IMR-90 (cell line): ENCODE results near the gene CCND1. TPM values are rescaled to one million over a fixed set of nuclear protein-coding genes. Genes with fewer than 3 reads are reported as not detected.
A peak's percentile ranks its signal among the peaks of the same experiment; 100 is the strongest.

Experiments
- ATAC-seq: fragments of 200-7000 bp; cut with Tn5 transposase; 2 replicates; pipeline ENCODE4 v1.9.1; 2020; ENCODE audit warnings: low read depth, mild to moderate bottlenecking, moderate library complexity
- BruUV-seq: library from RNA; stranded (reverse); fragments of 400-500 nt; replicated peaks from 2 replicates; lab custom pipeline; 2021; lab: Mats Ljungman, UMichigan
- CTCF ChIA-PET: fragments of 300-600 bp; formaldehyde crosslinking; extraction: SDS; loops from one replicate; lab custom pipeline; 2021; ENCODE audit warnings: antibody characterized with exemption; lab: Yijun Ruan, JAX
- POLR2A ChIA-PET: fragments of 300-600 bp; sonication (Branson Sonifier 250); formaldehyde crosslinking; loops from one replicate; lab custom pipeline; 2022; ENCODE audit warnings: antibody characterized with exemption; ENCODE audit not compliant: unreplicated experiment; lab: Charles Lee
- DNase-seq: peaks from one replicate; pipeline ENCODE4 v3.0.0; 2013
- H2AFZ ChIP-seq: replicated peaks from 2 replicates; pipeline ENCODE3; 2013; ENCODE audit warnings: low read length, mild to moderate bottlenecking; ENCODE audit not compliant: poor library complexity
- H2AK5ac ChIP-seq: 2 replicates; pipeline ENCODE4 v1.6.1; 2013; ENCODE audit warnings: low read depth, low read length, inconsistent platforms
- H2AK9ac ChIP-seq: replicated peaks from 2 replicates; pipeline ENCODE3; 2013; ENCODE audit warnings: mild to moderate bottlenecking, low read depth, low read length, moderate library complexity; ENCODE audit not compliant: poor library complexity
- H2BK120ac ChIP-seq: 2 replicates; pipeline ENCODE4 v1.6.1; 2013; ENCODE audit warnings: low read depth, low read length, inconsistent platforms
- H2BK15ac ChIP-seq: 3 replicates; pipeline ENCODE4 v1.6.1; 2013; ENCODE audit warnings: low read depth, low read length, inconsistent platforms
- H2BK20ac ChIP-seq: 2 replicates; pipeline ENCODE4 v1.6.1; 2013; ENCODE audit warnings: low read depth, mild to moderate bottlenecking, inconsistent platforms, low read length, moderate library complexity
- H2BK5ac ChIP-seq: 2 replicates; pipeline ENCODE4 v1.6.1; 2013; ENCODE audit warnings: mild to moderate bottlenecking, low read depth, low read length, inconsistent platforms; ENCODE audit not compliant: poor library complexity, severe bottlenecking
- H3K14ac ChIP-seq: replicated peaks from 2 replicates; pipeline ENCODE4 v1.6.1; 2013; ENCODE audit warnings: low read depth, low read length, inconsistent platforms
- H3K18ac ChIP-seq: 2 replicates; pipeline ENCODE4 v1.6.1; 2013; ENCODE audit warnings: low read depth, low read length, control low read depth
- H3K23ac ChIP-seq: 2 replicates; pipeline ENCODE4 v1.6.1; 2013; ENCODE audit warnings: low read depth, low read length, inconsistent platforms
- H3K27ac ChIP-seq: 2 replicates; pipeline ENCODE4 v1.5.1; 2013; ENCODE audit warnings: mild to moderate bottlenecking, control low read depth, low read length; ENCODE audit not compliant: insufficient read depth
- H3K27me3 ChIP-seq: 2 replicates; pipeline ENCODE4 v1.6.1; 2013; ENCODE audit warnings: low read length; ENCODE audit not compliant: control insufficient read depth, insufficient read depth
- H3K36me3 ChIP-seq: 2 replicates; pipeline ENCODE4 v1.6.1; 2013; ENCODE audit warnings: low read length, mixed read lengths; ENCODE audit not compliant: control insufficient read depth, insufficient read depth
- H3K4ac ChIP-seq: 2 replicates; pipeline ENCODE4 v1.6.1; 2013; ENCODE audit warnings: low read depth, low read length, inconsistent platforms
- H3K4me1 ChIP-seq: 2 replicates; pipeline ENCODE4 v1.6.1; 2013; ENCODE audit warnings: low read length, mixed read lengths; ENCODE audit not compliant: control insufficient read depth, insufficient read depth
- H3K4me2 ChIP-seq: 2 replicates; pipeline ENCODE4 v1.6.1; 2013; ENCODE audit warnings: low read depth, mild to moderate bottlenecking, control low read depth, low read length, moderate library complexity
- H3K4me3 ChIP-seq: 2 replicates; pipeline ENCODE4 v1.5.1; 2013; ENCODE audit warnings: low read depth, mild to moderate bottlenecking, control low read depth, low read length, moderate library complexity; ENCODE audit not compliant: insufficient read depth
- H3K56ac ChIP-seq: 2 replicates; pipeline ENCODE4 v1.6.1; 2013; ENCODE audit warnings: low read length, inconsistent platforms; ENCODE audit not compliant: insufficient read depth; ENCODE audit errors: extremely low read depth
- H3K79me1 ChIP-seq, 2 experiments: 2 replicates each; pipeline ENCODE4 v1.6.1; 2013; ENCODE audit warnings: low read length in 2 of 2, inconsistent platforms in 1 of 2, low read depth in 1 of 2
- H3K9ac ChIP-seq: 2 replicates; pipeline ENCODE4 v1.6.1; 2013; ENCODE audit warnings: low read depth, low read length, control low read depth
- H3K9me1 ChIP-seq: 2 replicates; pipeline ENCODE4 v1.6.1; 2013; ENCODE audit warnings: low read length, inconsistent platforms; ENCODE audit not compliant: insufficient read depth
- H3K9me3 ChIP-seq: 2 replicates; pipeline ENCODE4 v1.6.1; 2013; ENCODE audit warnings: low read length; ENCODE audit not compliant: control insufficient read depth, insufficient read depth
- H4K20me1 ChIP-seq: 2 replicates; pipeline ENCODE4 v1.6.1; 2013; ENCODE audit warnings: low read length, inconsistent platforms; ENCODE audit not compliant: insufficient read depth
- H4K5ac ChIP-seq: 2 replicates; pipeline ENCODE4 v1.6.1; 2013; ENCODE audit warnings: mild to moderate bottlenecking, low read depth, low read length, control low read depth
- H4K8ac ChIP-seq, 2 experiments: 2 replicates each; pipeline ENCODE4 v1.6.1; 2013; ENCODE audit warnings: low read depth in 2 of 2, low read length in 2 of 2, control low read depth in 1 of 2, inconsistent platforms in 1 of 2
- H4K91ac ChIP-seq: 2 replicates; pipeline ENCODE4 v1.6.1; 2013; ENCODE audit warnings: low read depth, low read length, inconsistent platforms; ENCODE audit not compliant: insufficient read depth
- CEBPB ChIP-seq: IDR thresholded peaks from 2 replicates; pipeline ENCODE4 v1.6.1; 2012; ENCODE audit warnings: low read depth, low read length, improper control_type of control experiment
- CHD1 ChIP-seq: IDR thresholded peaks from 2 replicates; pipeline ENCODE4 v1.6.1; 2012; ENCODE audit warnings: low read depth, low read length, improper control_type of control experiment
- CTCF ChIP-seq: conservative IDR thresholded peaks from 2 replicates; pipeline ENCODE4 v1.5.1; 2012; ENCODE audit warnings: mild to moderate bottlenecking, low read depth, low read length, improper control_type of control experiment
- ELK1 ChIP-seq: fragments of 150-350 bp; IDR thresholded peaks from 2 replicates; pipeline ENCODE4 v1.6.1; 2016; ENCODE audit warnings: low read depth, mild to moderate bottlenecking, low read length, moderate library complexity, borderline replicate concordance
- MAFK ChIP-seq: IDR thresholded peaks from 2 replicates; pipeline ENCODE4 v1.6.1; 2012; ENCODE audit warnings: low read depth, low read length, improper control_type of control experiment
- NFE2L2 ChIP-seq: fragments of 150-350 bp; IDR thresholded peaks from 2 replicates; pipeline ENCODE4 v1.6.1; 2016; ENCODE audit warnings: low read depth, mild to moderate bottlenecking, low read length
- POLR2A ChIP-seq: IDR thresholded peaks from 2 replicates; pipeline ENCODE4 v1.6.1; 2012; ENCODE audit warnings: mild to moderate bottlenecking, low read depth, low read length
- RAD21 ChIP-seq: IDR thresholded peaks from 2 replicates; pipeline ENCODE4 v1.6.1; 2012; ENCODE audit warnings: low read length, improper control_type of control experiment
- RCOR1 ChIP-seq: IDR thresholded peaks from 2 replicates; pipeline ENCODE4 v1.6.1; 2012; ENCODE audit warnings: mild to moderate bottlenecking, low read length, improper control_type of control experiment; ENCODE audit not compliant: insufficient replicate concordance
- RFX5 ChIP-seq: IDR thresholded peaks from 2 replicates; pipeline ENCODE4 v1.8.0; 2012; ENCODE audit warnings: low read depth, mild to moderate bottlenecking, low read length, moderate library complexity
- SMC3 ChIP-seq: fragments of 150-350 bp; IDR thresholded peaks from 2 replicates; pipeline ENCODE4 v1.6.1; 2016; ENCODE audit warnings: low read depth, mild to moderate bottlenecking, antibody characterized with exemption, low read length, moderate library complexity
- USF2 ChIP-seq: fragments of 150-350 bp; IDR thresholded peaks from 2 replicates; pipeline ENCODE4 v1.6.1; 2017; ENCODE audit warnings: mild to moderate bottlenecking, antibody characterized with exemption, low read length, low read depth
- WGBS, 2 experiments: methylation state at CpG; one replicate each; pipeline versions ENCODE4 v1.1.5 to v1.1.7; 2013; ENCODE audit warnings: missing lambda C conversion rate in 2 of 2; ENCODE audit not compliant: insufficient read length in 1 of 2; ENCODE audit errors: extremely low coverage in 2 of 2; 5-methylcytosine and 5-hydroxymethylcytosine counted together
- dilution Hi-C: fragments of 300-500 bp; cut with HindIII; formaldehyde crosslinking; loops from one replicate; pipeline ENCODE4 v1.14.3; 2018; ENCODE audit warnings: low sequenced_read_pairs; ENCODE audit not compliant: unreplicated experiment
- in situ Hi-C: fragments of 300-500 bp; cut with MboI; formaldehyde crosslinking; loops from 3 replicates; pipeline ENCODE4 v1.14.3; 2019; ENCODE audit warnings: low sequenced_read_pairs, inconsistent platforms, mixed read lengths
- intact Hi-C: fragments of 100-400 bp; cut with micrococcal nuclease; formaldehyde crosslinking; loops from 2 replicates; pipeline ENCODE4 v1.10.0; 2022
- polyA plus RNA-seq, 3 experiments: library from polyadenylated mRNA; depleted of rRNA; stranded (reverse); fragments of >200 nt; gene quantifications; 2 replicates each; pipeline ENCODE4 v1.2.3, GENCODE V29; 2012; ENCODE audit warnings: low replicate concordance in 1 of 3
- total RNA-seq: library from RNA; depleted of rRNA; stranded (reverse); fragments of >200 nt; gene quantifications from 2 replicates; pipeline ENCODE4 v1.2.3, GENCODE V29; 2012

Gene CCND1
- total and polyA plus RNA-seq, 2 of the 4 experiments (the other 2 are of a cell fraction): 481 to 748 TPM

DNA sequence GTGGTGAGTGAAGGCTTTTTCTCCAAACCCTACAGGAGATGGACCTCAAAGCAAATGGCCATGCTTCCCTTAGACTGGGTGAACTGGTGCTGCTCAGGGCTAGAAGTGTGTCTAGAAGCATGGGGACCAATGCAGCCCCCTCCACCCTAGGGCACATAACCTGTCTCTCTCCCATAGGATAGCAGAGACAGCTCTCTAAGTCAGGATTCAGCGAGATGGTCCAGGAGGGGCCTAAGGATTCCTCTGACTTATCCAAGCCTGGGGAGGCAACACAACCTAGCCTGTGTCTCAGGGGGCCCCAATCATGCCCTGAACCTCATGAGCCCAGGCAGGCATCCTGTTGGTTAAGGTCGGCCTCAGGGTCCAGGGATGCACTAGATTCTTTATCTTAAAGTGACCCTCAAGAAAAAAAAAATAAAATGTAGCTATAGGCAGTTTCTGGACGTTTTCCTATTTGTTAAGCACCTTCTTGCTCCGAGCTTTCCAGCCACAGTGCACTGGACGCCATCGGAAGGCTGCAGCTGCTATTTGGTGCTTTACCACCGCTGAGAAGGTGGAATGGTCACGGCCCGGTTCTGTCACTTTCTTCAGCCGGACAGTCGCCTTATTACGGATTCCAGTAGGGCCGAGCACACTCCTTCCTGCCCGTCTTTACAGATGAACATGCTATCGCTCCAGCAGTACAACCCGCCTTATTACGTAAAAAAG is 5.0 kb upstream of the CCND1 start:
- no peaks in the 10 kb centered on the region for H3K9me3 ChIP-seq
- no peaks in the 10 kb centered on the region for H4K20me1 ChIP-seq
- H3K4me2 ChIP-seq: peak overlapping the region; percentile 47
- TF ChIP-seq SMC3 (no peak), RAD21 (no peak), USF2 (no peak), POLR2A (no peak), CEBPB (no peak), ELK1 (no peak), NFE2L2 (no peak), MAFK (no peak), RCOR1 (no peak), CHD1 (no peak), RFX5 (no peak), CTCF (no peak)
- peak overlapping the region; percentile 84 to 98 for H4K8ac ChIP-seq
- POLR2A ChIA-PET: interaction anchor here (0.5 kb wide), 1 partner anchor 339 kb away, joined by 3 read pairs; no protein-coding TSS in a partner anchor
- peak overlapping the region; percentile 58 for H3K18ac ChIP-seq
- peak overlapping the region; percentile 92 for H3K56ac ChIP-seq
- 3% methylated on average over 13 of the region's 17 CpGs; no CpG with 5 or more reads in 1 of the 2 experiments for WGBS, 2 experiments
- CTCF ChIA-PET: no interaction called here
- peaks cover 5% of the 10 kb centered on the region for H3K4me1 ChIP-seq
- peak overlapping the region; percentile 94 for H2AK9ac ChIP-seq
- H4K5ac ChIP-seq: peak overlapping the region; percentile 61
- no peak for DNase-seq
- peak overlapping the region; percentile 75 for H2BK5ac ChIP-seq
- H3K79me1 ChIP-seq: peaks cover 0 to 31% of the 10 kb centered on the region in 2 experiments; a peak in 2 of 4 replicates
- H3K4ac ChIP-seq: peak overlapping the region; percentile 97
- dilution Hi-C loops (no loop called here), intact Hi-C loops (no loop called here), in situ Hi-C loops (loop anchor here (10.0 kb wide), 1 partner anchor 191 kb away; no protein-coding TSS in a partner anchor)
- peak overlapping the region; percentile 98 for H3K14ac ChIP-seq
- H4K91ac ChIP-seq: peak overlapping the region; percentile 89
- H3K27me3 ChIP-seq: no peaks in the 10 kb centered on the region
- H2AFZ ChIP-seq: peak overlapping the region; percentile 97
- peak overlapping the region; percentile 56 for H3K27ac ChIP-seq
- H2BK15ac ChIP-seq: peak overlapping the region; percentile 95; the same call in 2 of the 3 replicates
- peak overlapping the region; percentile 43; the same call in 1 of the 2 replicates for H3K9ac ChIP-seq
- ATAC-seq: no peak
- peaks cover 9% of the 10 kb centered on the region for H3K9me1 ChIP-seq
- H2AK5ac ChIP-seq: peak overlapping the region; percentile 76
- H3K36me3 ChIP-seq: no peaks in the 10 kb centered on the region
- H2BK120ac ChIP-seq: peak overlapping the region; percentile 98
- peak overlapping the region; percentile 77 for H3K23ac ChIP-seq
- BruUV-seq: no TSS peak
- peak overlapping the region; percentile 88 for H2BK20ac ChIP-seq
- H3K4me3 ChIP-seq: peak overlapping the region; percentile 1; the same call in 1 of the 2 replicates
